Activated T-helper 1 cell treated with anti-CD3 and anti-CD28 coated beads, Interleukin-12 subunit alpha, Interleukin-12 subunit beta, Interleukin-2, Interleukin-4 antibody, amounts not matched to agents 30 ng/mL and 10 ng/mL and 1 ng/mL, durations not matched to agents 14 hours and 24 hours and 36 hours (primary cell): Measurements from ENCODE around the gene WDR1. TPM values are rescaled to one million over a fixed set of nuclear protein-coding genes. Genes with fewer than 3 reads are reported as not detected.

Source experiments
- DNase-seq: peaks from one replicate; pipeline ENCODE4 v3.0.0; 2021; ENCODE audit warnings: low spot score
- H3K27ac Mint-ChIP-seq: one replicate; pipeline ENCODE4 v1.8.0; 2021; ENCODE audit warnings: mild to moderate bottlenecking, mixed read lengths
- H3K27me3 Mint-ChIP-seq: one replicate; pipeline ENCODE4 v1.8.0; 2022; ENCODE audit warnings: mild to moderate bottlenecking, moderate library complexity, mixed read lengths; ENCODE audit not compliant: insufficient read depth
- H3K36me3 Mint-ChIP-seq: one replicate; pipeline ENCODE4 v1.8.0; 2021; ENCODE audit warnings: low read depth, mixed read lengths
- H3K4me1 Mint-ChIP-seq: one replicate; pipeline ENCODE4 v1.8.0; 2021; ENCODE audit warnings: low read depth, mixed read lengths
- H3K4me3 Mint-ChIP-seq: one replicate; pipeline ENCODE4 v1.8.0; 2021; ENCODE audit warnings: mild to moderate bottlenecking, moderate library complexity, mixed read lengths
- H3K9me3 Mint-ChIP-seq: one replicate; pipeline ENCODE4 v1.8.0; 2021; ENCODE audit warnings: mixed read lengths
- intact Hi-C: fragments of 100-400 bp; cut with micrococcal nuclease; formaldehyde crosslinking; loops from one replicate; pipeline ENCODE4 v1.15.1; 2024
- total RNA-seq: library from RNA; stranded (reverse); gene quantifications from 2 replicates; pipeline ENCODE4 v1.2.3, GENCODE V29; 2022

The WDR1 gene
- total RNA-seq, 1 donor from 2014 or later, result 453 TPM

DNA sequence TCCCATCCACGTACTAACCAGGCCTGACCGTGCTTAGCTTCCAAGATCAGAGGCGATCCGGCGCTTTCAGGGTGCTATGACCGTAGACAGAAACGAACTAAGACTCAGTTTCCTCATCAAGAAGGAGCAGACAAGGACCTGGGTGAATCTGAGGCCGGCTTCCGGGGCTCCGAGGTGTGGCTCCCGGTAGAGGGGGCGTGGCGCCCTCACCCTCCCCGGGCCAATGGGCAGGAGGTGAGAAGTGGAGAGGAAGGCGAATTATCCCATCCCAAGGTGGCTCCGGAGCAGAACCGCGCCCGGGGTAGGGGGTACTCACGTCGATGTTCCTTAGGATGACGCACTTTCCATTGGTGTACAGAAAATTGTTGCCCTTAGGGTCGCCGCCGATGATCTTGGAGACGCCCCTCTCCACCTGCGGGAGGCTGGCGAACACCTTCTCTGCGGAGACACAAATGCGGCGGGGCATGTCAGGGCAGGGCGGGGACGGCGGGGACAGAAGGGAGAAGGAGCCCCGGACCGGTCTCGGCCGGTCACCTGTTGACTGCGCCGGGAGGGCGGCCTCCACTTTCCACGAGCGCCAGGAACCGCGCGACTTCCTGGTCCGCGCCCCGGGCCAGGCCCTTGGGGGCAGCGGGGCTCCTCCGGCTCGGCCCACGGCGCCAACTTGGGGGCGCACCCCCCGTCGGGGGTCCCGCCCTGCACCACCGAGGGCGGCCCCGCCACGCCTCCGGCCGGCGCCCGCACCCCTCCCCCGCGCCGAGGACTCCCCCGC is 616 bp downstream of the WDR1 start:
- intact Hi-C loops, result loop anchor here (1.0 to 10.0 kb wide), 4 partner anchors 10 to 1911 kb away; no protein-coding TSS in a partner anchor
- Mint-ChIP-seq H3K27me3 (no peaks in the 10 kb centered on the region), H3K4me3 (peak overlapping the region; percentile 97), H3K27ac (peak overlapping the region; percentile 95), H3K36me3 (peaks cover 48% of the 10 kb centered on the region), H3K9me3 (no peaks in the 10 kb centered on the region), H3K4me1 (peaks cover 86% of the 10 kb centered on the region)
- DNase-seq, result peak; percentile 70

DNA sequence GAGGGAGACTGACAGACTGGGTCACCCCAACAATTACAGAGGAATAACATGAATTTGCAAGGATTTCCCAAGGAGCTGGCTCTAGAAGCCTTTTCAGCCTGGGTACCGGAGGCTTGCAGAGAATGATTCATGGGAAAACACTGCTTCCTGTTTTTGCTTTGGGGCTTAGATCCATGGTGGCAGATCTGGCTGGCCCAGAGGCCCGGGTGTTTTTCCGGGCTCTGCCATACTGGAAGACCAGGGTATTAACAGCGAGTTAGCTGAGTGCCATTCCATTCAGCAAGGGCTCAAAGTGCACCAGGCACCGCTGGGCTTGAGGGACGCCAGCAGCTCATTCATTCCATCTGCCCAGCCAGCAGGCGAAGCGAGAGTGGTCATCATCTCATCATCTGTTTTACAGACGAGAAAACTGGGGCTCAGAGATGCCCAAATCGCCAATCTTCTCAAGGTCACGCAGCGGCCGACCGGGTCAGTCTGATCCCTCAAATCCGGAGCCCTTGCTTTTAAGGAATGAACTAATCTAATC is 1.3 kb downstream of the WDR1 start:
- Mint-ChIP-seq H3K4me3 (peak overlapping the region; percentile 97), H3K27me3 (no peaks in the 10 kb centered on the region), H3K4me1 (peaks cover 86% of the 10 kb centered on the region), H3K9me3 (no peaks in the 10 kb centered on the region), H3K36me3 (peaks cover 54% of the 10 kb centered on the region), H3K27ac (peak overlapping the region; percentile 95)
- intact Hi-C loops, result loop anchor here (10.0 kb wide), 2 partner anchors 511 to 1911 kb away; no protein-coding TSS in a partner anchor
- DNase-seq, result no peak

- Mint-ChIP-seq H3K36me3 (peaks cover 60% of the 10 kb centered on the region), H3K27me3 (no peaks in the 10 kb centered on the region), H3K4me1 (peaks cover 86% of the 10 kb centered on the region), H3K9me3 (no peaks in the 10 kb centered on the region), H3K4me3 (peak overlapping the region; percentile 97), H3K27ac (peak overlapping the region; percentile 95)
- intact Hi-C loops, result loop anchor here (10.0 kb wide), 2 partner anchors 510 to 1910 kb away; no protein-coding TSS in a partner anchor
- DNase-seq, result no peak
Observed at GRCh38 chr4:10114607-10115006, 2.0 kb downstream of the WDR1 start.

DNA sequence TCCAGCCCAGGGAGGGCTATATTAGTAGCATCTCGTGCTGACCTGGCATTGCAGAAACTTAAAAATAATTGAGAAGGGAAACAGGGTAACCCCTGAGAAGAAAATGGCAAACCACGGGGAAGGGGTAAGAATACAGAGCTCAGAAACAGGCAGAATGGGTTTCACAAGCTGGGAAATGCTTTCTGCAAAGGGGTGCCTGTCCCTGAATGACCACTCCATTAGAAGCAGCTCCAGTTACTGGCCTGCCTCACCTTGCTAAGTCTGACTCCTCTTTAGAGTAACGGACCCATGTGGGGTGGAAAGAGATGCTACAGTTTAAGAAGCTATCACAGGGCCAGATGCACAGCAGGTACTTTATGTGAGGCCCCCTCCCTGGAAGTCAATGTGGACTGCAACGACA is 2.5 kb downstream of the WDR1 start:
- Mint-ChIP-seq H3K4me1 (peaks cover 86% of the 10 kb centered on the region), H3K9me3 (no peaks in the 10 kb centered on the region), H3K36me3 (peaks cover 64% of the 10 kb centered on the region), H3K27ac (peak overlapping the region; percentile 70), H3K4me3 (peak overlapping the region; percentile 97), H3K27me3 (no peaks in the 10 kb centered on the region)
- DNase-seq, result no peak
- intact Hi-C loops, result loop anchor here (10.0 kb wide), 2 partner anchors 509 to 1909 kb away; no protein-coding TSS in a partner anchor

DNA sequence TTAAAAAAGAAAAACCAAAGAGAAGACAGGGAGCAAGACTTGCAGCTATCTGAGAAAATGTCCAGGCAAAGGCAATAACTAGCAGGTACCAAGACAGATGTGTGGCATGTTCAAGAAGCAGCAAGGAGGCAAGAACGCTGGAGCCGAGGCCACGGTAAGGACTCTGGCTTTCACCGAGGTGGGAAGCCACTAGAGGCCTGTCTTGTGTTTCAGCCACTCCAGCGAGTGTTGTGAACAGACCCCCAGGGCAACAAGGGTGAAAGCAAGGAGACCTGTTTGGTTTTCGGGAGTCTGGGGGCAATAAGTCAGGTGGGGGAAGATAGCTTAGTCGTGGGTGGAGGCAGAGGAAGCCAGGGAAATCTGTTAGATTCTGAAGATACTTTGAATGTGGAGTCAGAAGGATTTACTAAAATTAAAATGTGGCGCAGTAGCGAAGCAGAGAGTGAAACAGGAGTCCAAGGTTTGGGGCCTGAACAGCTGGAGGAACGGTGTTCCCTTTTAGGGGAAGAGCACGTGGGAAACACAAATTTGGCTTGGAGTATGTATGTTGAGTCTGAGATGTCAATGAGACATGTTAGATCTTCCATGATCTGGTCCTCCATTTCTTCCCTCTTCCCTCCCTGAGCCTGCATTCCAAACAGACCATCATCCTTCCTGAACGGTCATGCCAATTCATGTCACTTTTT is 3.1 kb downstream of the WDR1 start:
- Mint-ChIP-seq H3K27me3 (no peaks in the 10 kb centered on the region), H3K4me1 (peaks cover 86% of the 10 kb centered on the region), H3K27ac (peak overlapping the region; percentile 70), H3K36me3 (peaks cover 69% of the 10 kb centered on the region), H3K4me3 (peak overlapping the region; percentile 97), H3K9me3 (no peaks in the 10 kb centered on the region)
- no peak for DNase-seq
- intact Hi-C loops, result loop anchor here (10.0 kb wide), 2 partner anchors 509 to 1909 kb away; no protein-coding TSS in a partner anchor

DNA sequence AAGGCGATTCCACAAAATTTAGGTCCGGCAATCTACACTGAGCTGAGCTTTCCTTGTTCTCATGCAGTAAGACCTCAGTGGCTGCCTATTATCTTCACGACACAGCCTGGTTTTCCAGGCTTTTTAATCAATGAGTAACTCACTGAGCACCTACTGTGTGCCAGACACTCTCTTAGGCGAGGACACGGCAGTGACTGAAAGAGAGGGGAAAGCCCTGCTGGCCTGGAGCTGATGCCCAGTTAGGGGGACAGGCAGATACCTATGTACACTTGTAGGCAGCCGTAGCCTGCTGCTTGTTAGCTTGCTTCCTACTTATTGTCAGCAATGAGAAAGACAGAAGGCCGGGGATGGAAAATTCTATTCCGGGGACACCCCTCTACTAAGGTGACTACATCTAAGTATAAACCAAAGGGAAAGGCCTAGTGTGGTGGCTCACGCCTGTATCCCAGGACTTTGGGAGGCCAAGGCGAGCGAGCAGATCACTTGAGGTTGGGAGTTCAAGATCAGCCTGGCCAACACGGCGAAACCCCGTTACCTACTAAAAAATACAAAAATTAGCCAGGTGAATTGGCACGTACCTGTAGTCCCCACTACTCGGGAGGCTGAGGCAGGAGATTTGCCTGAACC is 3.8 kb downstream of the WDR1 start:
- Mint-ChIP-seq H3K4me3 (peak overlapping the region; percentile 97), H3K27me3 (no peaks in the 10 kb centered on the region), H3K4me1 (peaks cover 86% of the 10 kb centered on the region), H3K9me3 (no peaks in the 10 kb centered on the region), H3K27ac (peak overlapping the region; percentile 70), H3K36me3 (peaks cover 74% of the 10 kb centered on the region)
- no peak for DNase-seq
- intact Hi-C loops, result loop anchor here (10.0 kb wide), 2 partner anchors 508 to 1908 kb away; no protein-coding TSS in a partner anchor

- Mint-ChIP-seq H3K36me3 (peaks cover 82% of the 10 kb centered on the region), H3K27ac (peak overlapping the region; percentile 82), H3K4me3 (peak overlapping the region; percentile 75), H3K4me1 (peaks cover 94% of the 10 kb centered on the region), H3K9me3 (no peaks in the 10 kb centered on the region), H3K27me3 (no peaks in the 10 kb centered on the region)
- intact Hi-C loops, result loop anchor here (10.0 kb wide), 2 partner anchors 506 to 1906 kb away; no protein-coding TSS in a partner anchor
- DNase-seq, result no peak
Observed at GRCh38 chr4:10111067-10111801, 5.4 kb downstream of the WDR1 start.

DNA sequence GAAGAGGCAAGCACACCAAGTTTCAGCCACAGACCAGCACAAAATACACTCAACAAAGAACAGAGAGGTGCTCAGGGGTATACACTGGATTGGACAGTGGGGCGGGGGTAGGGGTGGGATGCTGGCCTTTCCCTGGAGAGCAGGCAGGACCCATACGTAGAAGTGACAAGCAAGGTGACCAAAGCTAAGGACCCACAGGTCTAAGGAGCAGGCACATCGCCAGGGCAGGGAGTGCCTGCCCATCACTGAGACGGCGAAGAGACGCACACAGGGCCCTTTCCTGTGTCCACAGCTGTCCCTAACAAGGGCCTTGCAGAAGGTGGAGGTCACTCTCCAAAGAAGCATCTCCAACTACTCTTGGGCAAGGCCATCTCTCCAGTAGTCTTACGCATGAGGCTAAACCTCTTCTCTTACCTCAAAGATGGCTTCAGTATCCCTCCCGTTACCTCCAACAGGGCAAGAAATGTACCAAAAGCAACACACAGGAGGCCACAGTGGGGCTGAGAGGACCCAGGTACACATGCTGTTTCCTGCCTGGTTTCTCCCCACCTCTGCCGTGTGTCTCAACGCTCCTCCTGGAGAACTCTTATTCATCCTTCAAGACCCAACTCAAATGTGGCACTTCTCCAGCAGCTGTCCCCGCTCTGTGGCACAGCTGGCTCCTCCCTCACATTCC is 6.5 kb downstream of the WDR1 start:
- Mint-ChIP-seq H3K27ac (peak overlapping the region; percentile 82), H3K4me1 (peaks cover 98% of the 10 kb centered on the region), H3K9me3 (no peaks in the 10 kb centered on the region), H3K36me3 (peaks cover 83% of the 10 kb centered on the region), H3K27me3 (no peaks in the 10 kb centered on the region), H3K4me3 (peak overlapping the region; percentile 75)
- intact Hi-C loops, result loop anchor here (5.0 to 10.0 kb wide), 4 partner anchors 345 to 1905 kb away; no protein-coding TSS in a partner anchor
- DNase-seq, result no peak

DNA sequence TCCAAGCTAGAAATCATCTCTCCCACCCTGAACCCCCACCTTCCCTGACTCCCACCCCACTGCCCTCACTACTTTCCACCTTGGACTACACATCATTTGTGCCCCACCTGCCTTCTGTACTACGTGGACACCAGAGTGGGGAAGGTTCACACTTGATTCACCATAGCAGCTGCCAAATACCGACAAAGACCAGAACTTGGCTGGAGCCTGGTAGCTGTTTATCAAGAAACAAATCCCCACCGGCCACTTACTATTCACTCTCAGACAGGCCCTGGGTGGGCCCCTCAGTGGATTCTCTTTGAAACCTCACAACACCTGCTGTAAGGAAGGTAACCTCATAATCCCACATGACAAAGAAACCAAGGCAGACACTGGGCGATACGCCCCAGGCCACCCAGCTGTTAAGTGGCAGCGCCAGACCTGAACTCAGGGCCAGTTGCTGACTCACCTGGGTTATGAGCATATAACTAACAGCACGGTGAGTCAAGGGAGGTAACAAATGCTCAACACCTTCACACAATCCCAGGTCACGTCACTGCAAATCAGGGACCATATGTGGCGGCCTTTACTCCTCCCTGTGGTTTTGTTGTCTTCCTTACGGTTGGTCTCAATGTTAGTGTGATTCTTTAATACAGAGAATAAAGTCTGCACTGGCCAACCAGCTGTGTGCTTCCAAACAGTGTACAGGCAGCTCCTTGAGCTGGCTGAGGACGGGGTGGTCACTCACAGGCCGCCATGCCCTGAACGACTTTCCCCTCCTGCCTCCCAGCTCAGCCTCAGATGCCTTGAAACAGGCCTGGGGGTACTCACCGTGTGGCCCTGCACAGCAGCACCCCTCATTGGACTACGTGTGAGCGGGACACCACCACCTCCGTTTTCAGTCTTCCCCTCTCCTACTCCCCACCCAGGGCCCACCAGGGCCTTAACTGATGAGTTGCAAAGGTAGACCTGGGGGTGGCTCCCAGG is 7.5 kb downstream of the WDR1 start:
- peak overlapping the region; percentile 69 for H3K4me3 Mint-ChIP-seq
- peaks cover 81% of the 10 kb centered on the region for H3K36me3 Mint-ChIP-seq
- no peak for DNase-seq
- H3K9me3 Mint-ChIP-seq, result no peaks in the 10 kb centered on the region
- intact Hi-C loops, result loop anchor here (5.0 to 10.0 kb wide), 2 partner anchors 344 to 843 kb away; no protein-coding TSS in a partner anchor
- peaks cover 99% of the 10 kb centered on the region for H3K4me1 Mint-ChIP-seq
- H3K27me3 Mint-ChIP-seq, result no peaks in the 10 kb centered on the region
- peak overlapping the region; percentile 74 for H3K27ac Mint-ChIP-seq

DNA sequence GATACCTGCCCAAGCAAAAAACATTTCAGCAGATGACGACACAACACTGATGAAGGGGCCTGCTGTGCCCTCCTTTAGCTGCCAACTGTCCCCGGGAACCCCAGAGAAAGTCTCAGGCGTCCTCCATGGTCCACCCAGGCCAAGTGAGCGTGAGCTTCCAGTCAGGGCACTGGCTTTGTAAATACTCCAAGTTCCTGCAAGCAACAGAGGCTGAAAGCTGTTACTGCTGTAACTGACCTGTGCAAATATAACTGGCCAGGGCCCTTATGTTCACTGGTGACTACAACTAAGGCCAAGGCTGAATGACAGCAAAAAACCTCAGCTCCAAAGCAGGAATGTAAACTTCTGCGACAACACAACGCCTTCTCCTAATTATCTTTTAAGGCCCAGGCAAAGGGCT is 8.2 kb downstream of the WDR1 start:
- Mint-ChIP-seq H3K27me3 (no peaks in the 10 kb centered on the region), H3K4me1 (peaks cover 99% of the 10 kb centered on the region), H3K36me3 (peaks cover 78% of the 10 kb centered on the region), H3K9me3 (no peaks in the 10 kb centered on the region), H3K4me3 (peak overlapping the region; percentile 69), H3K27ac (peak overlapping the region; percentile 74)
- DNase-seq, result no peak
- intact Hi-C loops, result loop anchor here (5.0 to 10.0 kb wide), 2 partner anchors 344 to 844 kb away; no protein-coding TSS in a partner anchor
